HG03139 (cell line): ENCODE data around the gene ABCA1.
"Not testable (repeated sequence)": the region's sequence is repeated elsewhere in the genome, so short reads cannot be mapped to it uniquely, and the experiment has no call there.

Source experiments
- ATAC-seq: cut with Tn5 transposase; IDR thresholded peaks from one replicate; pipeline ENCODE4 v1.9.1; 2021; ENCODE audit not compliant: unreplicated experiment

ABCA1 gene

DNA sequence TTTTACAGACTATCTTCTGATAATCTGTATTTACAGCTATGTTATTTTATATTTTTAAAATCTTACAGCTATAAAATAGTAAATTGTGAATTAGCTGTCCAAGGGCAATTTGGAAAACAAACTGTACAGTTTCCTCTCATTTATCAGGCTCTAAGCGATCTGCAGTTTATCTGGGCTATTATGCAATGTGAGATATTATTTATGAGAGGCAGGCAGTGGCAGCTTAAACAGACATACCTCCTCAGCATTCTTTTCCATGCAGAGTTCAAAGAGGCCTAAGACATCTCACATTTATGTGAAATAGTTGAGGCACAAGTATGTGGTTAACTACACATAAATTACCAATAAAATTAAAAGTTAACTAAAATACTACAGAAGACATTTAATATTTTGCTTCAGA, 153.8 kb downstream of the ABCA1 start:
- no peak for ATAC-seq

DNA sequence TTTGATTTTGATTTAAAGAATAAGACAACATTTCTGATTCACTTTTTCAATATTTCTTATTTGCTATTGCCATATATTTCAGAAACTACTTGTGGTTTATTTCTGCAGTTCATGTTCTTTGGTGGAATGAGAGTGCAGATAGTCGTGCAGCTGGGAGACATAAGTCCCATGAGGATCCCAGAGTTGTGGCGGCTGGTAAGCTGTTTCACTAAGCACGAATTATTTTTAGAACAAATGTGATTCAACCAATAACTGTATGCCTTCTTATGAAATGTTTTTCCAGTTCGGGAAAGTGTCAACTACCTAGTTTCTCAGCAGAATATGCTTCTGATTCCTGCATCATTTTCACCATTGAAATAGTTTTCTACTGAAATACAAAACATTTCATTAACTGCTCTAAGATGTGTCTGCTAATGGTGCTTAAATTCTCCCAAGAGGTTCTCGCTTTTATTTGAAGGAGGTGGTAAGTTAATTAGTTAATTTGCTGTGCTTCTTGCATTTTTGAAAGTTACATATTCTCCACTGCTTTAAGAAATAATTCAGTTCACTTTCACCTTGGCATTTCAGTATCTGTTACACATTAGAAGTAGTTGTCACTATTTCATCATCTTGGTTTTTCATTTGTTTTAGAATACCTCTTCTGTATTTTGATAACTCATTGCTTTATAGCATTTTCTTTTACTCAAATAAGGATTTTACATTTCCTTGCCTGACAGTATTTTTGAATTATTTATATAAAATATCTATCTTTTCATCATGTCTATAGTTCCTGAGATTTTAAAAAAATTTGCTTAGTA, 155.0 kb downstream of the ABCA1 start:
- ATAC-seq = no peak

DNA sequence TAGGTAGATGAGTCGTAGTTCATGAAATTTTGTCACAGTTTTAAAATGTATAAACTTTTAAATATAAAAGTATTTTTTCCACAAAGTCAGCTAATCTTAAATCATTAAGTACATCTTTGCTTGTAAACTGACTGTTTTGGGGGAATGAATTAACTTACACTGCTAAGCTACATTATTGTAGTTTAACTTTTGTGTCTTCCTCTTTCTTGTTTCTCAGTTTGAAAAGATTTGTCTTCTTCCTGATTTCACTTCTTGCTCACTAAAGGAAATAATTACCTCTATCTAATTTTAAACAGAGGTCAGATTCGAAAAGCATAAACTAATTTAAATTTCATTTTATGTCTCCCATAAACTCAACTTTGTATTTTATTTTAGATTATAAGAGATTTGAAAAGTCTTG, 158.3 kb downstream of the ABCA1 start:
- ATAC-seq = no peak

DNA sequence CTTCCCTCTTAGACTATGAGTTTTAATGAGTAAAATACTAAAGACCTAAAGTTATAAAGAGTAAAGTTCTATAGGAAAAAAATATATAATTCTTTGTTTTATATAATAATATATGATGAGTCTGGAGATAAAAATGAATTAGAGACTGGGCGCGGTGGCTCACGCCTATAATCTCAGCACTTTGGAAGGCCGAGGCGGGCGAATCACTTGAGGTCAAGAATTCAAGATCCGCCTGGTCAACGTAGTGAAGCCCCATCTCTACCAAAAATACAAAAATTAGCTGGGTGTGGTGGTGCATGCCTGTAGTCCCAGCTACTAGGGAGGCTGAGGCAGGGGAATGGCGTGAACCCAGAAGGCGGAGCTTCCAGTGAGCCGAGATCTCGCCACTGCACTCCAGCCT, 158.9 kb downstream of the ABCA1 start:
- ATAC-seq = not testable (repeated sequence)

DNA sequence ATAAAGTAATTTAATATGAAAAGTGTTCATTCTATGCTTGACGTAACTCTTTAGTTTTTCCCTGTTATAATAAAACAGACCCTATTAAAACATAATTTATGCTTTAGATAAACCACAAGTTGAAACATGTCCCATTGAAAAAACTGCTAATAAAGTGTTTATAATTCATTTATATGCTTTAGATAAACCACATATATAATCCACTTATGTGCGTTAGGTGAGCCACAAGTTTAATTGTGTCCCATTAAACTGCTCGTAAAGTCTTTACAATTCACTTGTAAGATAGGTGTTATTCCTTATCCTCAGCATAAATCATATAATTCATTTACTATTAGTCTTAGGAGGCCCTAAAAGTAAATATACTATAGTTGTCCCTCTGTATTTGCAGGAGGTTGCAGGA, 160.4 kb downstream of the ABCA1 start:
- ATAC-seq = no peak

DNA sequence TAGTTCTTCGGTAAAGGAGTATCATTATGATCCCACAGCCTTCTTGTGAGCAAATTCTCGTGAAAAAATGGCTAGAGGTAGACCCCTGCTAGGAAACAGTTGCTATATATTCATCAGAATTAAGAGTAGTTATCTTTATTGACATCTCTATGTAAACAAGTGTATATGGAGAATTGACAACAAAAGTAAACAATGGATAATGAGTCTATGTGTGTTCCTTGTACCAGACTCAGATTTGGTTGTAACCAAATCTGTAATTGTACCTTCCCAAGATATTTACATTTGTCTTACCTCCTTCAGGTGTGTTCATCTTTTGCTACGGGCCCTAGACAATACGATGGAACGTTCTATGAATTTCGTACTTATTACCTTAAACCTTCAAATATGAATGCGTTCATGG, 161.9 kb downstream of the ABCA1 start:
- no peak for ATAC-seq

DNA sequence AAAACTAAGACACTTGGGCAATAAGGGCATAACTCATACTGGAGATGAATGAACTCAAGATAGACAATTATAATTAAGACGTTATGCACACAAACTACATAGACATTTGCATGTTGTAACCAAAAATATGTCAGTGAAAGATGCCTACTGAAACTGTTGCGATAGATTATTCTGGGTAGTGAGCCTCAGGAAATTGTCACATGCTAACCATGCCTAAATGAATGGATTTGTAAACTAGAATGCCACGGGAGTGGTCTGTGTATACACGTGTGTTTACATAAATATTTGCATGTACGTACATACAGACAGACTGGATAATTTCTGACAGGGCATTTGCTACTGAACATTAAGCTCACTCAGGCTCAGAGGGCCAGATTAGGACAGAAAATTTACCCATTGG, 162.8 kb downstream of the ABCA1 start:
- ATAC-seq = no peak

DNA sequence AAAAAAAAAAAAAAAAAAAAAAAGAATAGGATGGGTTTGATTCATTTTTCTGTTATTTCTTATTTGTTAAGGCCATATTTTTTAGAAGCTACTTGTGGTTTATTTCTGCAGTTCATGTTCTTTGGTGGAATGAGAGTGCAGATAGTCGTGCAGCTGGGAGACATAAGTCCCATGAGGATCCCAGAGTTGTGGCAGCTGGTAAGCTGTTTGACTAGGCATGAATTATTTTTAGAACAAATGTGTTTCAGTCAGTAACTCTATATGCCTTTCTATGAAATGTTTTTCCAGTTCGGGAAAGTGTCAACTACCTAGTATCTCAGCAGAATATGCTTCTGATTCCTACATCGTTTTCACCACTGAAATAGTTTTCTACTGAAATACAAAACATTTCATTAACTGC, 169.0 kb downstream of the ABCA1 start:
- no peak for ATAC-seq

DNA sequence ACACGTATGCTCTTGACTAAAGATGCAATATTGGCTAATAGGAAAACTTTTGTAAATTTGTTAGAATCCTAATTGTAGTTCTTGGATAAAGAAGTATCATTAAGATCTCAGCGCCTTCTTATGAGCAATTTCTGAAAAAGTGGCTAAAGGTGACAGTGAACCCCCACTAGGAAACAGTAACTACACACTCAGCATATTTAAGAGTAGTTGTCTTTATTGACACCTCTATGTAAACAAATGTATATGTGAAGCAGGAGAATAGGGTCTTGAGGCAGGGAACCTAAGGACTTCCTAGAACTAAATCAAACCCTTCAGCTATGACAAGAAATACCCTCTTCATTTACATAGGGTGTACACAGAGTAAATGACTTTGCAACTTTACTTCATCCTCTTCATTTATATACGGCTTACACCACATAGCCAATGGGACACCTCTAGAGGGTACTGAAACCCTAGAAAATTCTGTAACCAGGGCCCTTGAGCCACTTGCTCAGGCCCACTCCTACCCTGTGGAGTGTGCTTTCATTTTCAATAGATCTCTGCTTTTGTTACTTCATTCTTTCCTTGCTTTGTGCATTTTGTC, 177.7 kb downstream of the ABCA1 start:
- peak; percentile 31 for ATAC-seq

DNA sequence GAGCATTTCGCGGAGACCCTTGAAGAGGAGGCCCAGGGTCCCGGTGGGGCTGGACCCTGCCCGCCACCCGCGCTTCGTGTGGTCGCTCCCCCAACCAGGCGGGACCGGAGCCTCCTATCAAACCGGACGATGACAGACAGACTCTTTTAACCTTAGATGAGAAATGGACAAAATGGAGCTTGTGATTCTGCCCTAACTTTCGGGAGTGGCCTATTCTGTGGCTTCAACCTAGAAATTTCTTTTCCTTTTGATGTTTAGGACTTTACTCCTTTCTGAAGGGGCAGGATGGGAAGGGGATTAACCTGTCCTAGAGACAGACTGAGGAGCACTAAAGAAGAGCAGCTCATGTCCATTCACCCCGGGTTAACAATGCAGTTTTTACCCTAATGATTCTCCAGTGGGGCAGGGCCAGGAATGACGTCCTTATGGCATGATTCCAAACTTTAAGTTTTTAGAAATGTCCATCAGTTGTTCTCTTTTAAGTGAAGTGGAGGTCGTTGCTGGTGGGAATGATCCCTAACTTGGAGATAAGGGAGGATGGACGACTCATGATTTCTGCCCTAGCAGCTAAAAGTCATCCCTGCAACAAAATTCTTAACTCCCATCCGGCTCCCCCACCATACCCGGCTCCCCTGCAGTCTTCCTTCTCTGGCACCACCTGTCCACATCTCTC, 179.5 kb downstream of the ABCA1 start:
- ATAC-seq = peak; percentile 4

DNA sequence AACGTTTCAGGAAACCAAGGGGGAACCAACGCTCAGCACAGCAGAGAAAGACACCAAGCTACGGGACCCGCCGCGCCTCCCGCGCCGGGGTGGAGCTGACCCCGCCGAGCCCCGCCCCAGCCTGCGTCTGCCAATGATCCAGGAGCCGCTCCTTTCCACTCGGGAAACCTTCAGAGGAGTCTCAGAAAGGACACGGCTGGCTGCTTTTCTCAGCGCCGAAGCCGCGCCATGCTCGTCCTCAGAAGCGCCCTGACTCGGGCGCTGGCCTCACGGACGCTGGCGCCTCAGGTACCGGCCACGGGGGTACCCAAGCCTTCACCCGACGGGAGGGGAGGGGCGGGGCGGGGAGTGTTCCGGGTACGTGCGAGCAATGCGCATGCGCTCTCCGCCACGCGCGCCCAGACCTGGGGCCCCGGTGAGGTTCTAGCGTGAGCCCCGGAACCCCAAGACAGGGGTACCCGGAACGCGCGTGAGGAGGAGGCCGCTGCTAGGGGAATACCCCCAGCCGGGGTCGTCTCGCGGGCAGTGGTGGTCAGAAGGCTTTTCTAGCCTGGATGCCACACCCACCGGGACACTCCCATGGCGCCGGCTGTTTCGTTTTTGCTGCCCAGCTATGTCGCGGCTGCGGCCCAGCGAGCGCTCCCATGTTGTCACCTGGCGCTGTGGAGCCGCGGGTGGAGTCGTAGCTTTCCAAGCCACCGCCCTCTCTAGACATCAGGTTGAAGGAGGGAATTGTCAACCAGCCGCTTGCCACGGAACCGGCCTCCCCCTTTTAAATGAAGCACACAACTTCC, 180.2 kb downstream of the ABCA1 start, which contains the start of gene NIPSNAP3A:
NIPSNAP3A (plus strand) TSS at position 119 of the 794 bp plus-strand sequence; CDS start at position 229, 110 bp downstream.
- ATAC-seq = peak; percentile 78

DNA sequence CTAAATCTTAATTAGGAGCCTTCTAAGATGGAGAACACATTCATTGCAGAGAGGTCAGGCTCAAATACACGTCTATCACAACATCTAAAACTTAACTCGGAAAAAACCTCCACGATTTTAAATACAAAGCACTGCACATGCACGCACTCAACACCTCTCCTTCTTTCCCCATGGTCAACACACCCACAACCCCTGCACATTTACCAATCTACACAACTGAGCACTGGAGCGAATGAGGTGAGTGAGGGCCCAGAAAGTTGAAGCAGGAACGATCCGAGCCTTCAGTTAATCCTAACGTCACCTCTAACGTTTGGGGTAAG, 180.8 kb downstream of the ABCA1 start:
- no peak for ATAC-seq

DNA sequence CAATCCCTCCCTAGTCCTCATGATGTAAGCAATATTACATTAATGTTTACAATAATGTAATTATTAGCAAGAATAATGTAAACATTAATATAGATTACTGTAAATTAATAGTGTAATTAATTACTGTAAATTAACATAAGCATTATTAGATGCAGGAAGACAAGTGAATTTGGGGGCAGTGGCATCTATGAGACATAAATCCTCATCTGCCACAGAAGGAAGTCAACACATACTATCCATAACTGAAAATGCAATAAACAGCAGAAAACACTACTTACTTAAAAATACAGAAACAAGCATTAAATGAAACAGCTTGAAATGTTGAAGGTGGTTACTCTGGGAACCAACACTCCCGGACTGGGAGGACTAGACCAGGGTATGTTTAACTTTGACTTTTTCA, 181.2 kb downstream of the ABCA1 start:
- ATAC-seq = no peak

DNA sequence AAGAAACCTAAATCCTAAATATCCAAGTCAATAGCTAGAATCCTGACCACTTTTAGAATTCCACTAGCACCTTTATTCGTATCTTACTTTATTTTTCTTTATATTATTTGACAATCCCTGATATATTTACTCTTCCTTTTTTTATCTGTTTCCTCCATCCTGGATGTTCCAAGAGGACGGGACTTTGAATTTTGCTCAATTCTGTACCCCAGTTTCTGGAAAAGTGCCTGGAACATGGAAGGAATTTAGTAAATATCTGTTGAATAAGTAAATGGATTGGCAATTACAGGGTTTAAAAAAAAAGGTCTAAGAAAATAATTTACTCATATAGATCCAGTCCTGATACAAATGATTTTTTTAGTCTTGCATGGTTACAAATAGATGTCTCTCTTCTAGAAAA, 181.7 kb downstream of the ABCA1 start:
- no peak for ATAC-seq

DNA sequence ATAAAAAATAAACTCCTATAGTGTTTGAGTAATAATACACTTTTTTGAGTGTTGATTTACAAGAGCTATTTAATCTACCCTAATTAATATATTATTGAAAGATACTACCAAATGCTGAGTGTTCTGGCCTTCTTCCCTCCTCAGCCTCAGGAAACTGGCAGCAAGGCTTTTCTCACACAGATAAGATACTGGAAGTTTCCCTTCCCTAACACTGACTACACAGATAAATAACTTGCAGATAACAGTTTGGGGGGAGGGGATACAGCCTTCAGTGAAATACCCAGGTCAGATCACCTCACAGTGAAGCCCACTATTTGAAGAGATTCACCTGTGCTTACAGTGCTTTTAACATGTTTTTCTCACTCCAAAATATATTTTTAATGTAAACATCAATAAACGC, 182.1 kb downstream of the ABCA1 start:
- no peak for ATAC-seq

DNA sequence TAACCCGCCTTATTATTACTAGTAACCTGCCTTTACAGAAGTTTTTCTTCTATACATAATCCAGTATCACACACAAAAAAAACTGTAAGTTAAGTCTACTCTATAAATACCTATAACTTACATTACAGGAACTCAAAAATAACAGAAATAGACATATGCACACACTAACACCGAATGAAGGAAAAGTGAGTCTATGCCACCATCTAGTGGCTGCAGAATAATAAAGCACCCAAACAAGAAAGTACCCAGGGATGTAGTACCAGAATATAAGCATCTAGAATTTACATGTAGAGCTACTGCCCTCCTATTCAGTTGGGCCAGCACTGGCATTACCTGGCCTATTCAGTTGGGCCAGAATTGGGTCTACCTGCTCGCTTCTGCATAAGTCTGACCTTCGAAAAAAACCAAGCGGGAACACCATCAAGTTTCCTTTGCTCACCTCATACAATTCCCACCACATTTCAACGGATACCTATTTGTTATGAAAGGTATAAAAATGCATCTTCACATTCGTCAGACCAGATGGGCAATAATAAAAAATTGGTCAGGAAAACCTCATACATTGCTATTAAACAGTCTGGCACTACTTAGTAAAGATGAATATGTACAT, 184.5 kb downstream of the ABCA1 start:
- ATAC-seq = peak; percentile 34

DNA sequence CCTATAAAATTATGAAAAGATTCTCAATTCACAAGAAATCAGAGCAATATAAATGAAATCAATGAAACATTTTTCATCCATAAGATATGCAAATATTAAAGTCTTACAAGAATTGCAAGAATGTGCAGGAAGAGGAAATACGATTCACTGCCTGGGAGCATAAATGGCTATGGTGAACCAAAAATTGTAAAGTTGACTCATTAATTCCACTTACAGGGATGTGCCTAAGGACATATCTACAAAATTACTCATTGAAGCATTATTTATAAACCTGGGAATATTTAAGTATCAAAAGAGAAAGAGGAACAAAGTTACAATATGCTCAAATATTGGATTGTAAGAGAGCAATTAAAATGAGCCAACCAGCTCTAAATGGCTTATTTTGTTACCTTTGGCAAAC, 187.3 kb downstream of the ABCA1 start:
- no peak for ATAC-seq

DNA sequence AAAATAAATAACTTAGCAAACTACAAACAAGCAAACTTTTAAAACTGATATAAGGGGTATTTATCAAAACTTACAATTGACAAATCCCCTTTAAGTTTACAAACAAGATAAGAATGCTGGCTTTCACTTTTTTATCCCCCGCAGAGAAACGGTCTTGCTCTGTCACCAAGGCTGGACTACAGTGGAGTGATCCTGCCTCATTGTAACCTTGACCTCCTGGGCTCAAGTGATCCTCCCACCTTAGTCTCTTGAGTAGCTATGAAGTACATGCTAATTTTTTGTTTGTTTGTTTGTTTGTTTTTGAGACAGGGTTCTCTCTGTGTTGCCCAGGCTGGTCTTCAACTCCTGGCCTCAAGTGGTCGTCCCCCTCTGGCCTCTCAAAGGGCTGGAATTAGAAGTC, 189.5 kb downstream of the ABCA1 start:
- ATAC-seq = no peak
